GM18505 (cell line): ENCODE results near the gene CFAP70.
"Not testable (repeated sequence)": the region's sequence is repeated elsewhere in the genome, so short reads cannot be mapped to it uniquely, and the experiment has no call there.

Experiments
- ATAC-seq: cut with Tn5 transposase; IDR thresholded peaks from one replicate; pipeline ENCODE4 v1.9.1; 2021; ENCODE audit not compliant: unreplicated experiment
- POLR2A ChIP-seq: IDR thresholded peaks from 4 replicates; pipeline ENCODE4 v1.6.1; 2011; ENCODE audit warnings: borderline replicate concordance; ENCODE audit not compliant: insufficient read depth, insufficient read length; ENCODE audit errors: extremely low read depth

CFAP70 gene

GRCh38 chr10:73368238-73368637 is 9.6 kb upstream of the CFAP70 start:
- no peak for TF ChIP-seq POLR2A
- ATAC-seq = no peak

- no peak for TF ChIP-seq POLR2A
Observed at GRCh38 chr10:73366381-73367298, 8.0 kb upstream of the CFAP70 start.

GRCh38 chr10:73364964-73365363 is 6.3 kb upstream of the CFAP70 start:
- ATAC-seq = no peak
- no peak for TF ChIP-seq POLR2A

More at GRCh38 chr10:73366381-73367298, 8.0 kb upstream of the CFAP70 start:
- no peak for ATAC-seq

- no peak for ATAC-seq
- TF ChIP-seq POLR2A = no peak
Observed at GRCh38 chr10:73359492-73359891, 828 bp upstream of the CFAP70 start.

GRCh38 chr10:73357821-73358220 is 843 bp downstream of the CFAP70 start:
- no peak for ATAC-seq
- TF ChIP-seq POLR2A = no peak

GRCh38 chr10:73357166-73357565 is 1.5 kb downstream of the CFAP70 start:
- ATAC-seq = no peak
- TF ChIP-seq POLR2A = no peak

- ATAC-seq = no peak
- no peak for TF ChIP-seq POLR2A
Observed at GRCh38 chr10:73344269-73344668, 14.4 kb downstream of the CFAP70 start.

- no peak for TF ChIP-seq POLR2A
- no peak for ATAC-seq
Observed at GRCh38 chr10:73340121-73340520, 18.5 kb downstream of the CFAP70 start.

- no peak for ATAC-seq
- no peak for TF ChIP-seq POLR2A
Observed at GRCh38 chr10:73339436-73339835, 19.2 kb downstream of the CFAP70 start.

GRCh38 chr10:73338801-73339368 is 19.8 kb downstream of the CFAP70 start:
- ATAC-seq = no peak
- no peak for TF ChIP-seq POLR2A

GRCh38 chr10:73333202-73333601 is 25.5 kb downstream of the CFAP70 start:
- no peak for TF ChIP-seq POLR2A
- ATAC-seq = no peak

GRCh38 chr10:73332379-73332778 is 26.3 kb downstream of the CFAP70 start:
- TF ChIP-seq POLR2A = no peak
- ATAC-seq = no peak

GRCh38 chr10:73328523-73328922 is 30.1 kb downstream of the CFAP70 start:
- not testable (repeated sequence) for ATAC-seq

GRCh38 chr10:73325290-73325689 is 33.4 kb downstream of the CFAP70 start:
- ATAC-seq = not testable (repeated sequence)

- ATAC-seq = not testable (repeated sequence)
Observed at GRCh38 chr10:73323582-73323981, 35.1 kb downstream of the CFAP70 start.
